ENCODE results near the gene TMEM106B.
"Not testable (repeated sequence)": the region's sequence is repeated elsewhere in the genome, so short reads cannot be mapped to it uniquely, and the experiment has no call there.

The TMEM106B gene

DNA sequence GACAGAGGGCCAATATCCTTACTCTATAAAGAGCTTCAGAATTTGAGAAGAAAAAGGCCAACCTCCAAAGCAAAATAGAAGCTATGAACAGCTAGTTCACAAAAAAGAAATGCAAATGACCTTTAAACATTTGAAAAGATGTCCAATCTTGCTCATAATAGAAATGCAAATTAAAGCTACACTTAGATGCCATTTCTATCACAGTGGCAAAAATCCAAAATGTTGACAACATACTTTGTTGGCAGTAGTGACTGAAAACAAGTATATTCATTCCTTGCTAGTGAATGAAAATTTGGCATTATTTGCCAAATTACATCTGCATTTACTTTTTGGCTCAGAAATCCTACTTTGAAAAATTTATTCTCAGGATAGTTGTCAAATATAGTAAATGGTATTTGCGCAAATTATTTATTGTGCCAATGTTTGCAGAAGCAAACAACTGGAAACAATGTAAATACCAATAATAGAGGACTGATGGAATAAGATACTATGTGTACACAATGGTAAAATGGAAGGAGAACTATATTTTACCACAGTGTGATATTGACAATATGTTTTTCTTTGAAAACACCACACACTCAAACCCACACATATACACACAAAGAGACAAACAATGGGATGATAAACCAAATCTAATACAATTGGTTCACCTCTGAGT, 9.4 kb downstream of the TMEM106B start:
- H2BK5ac ChIP-seq (ENCODE audit: low read length) = no peak overlapping the region
- H3K14ac ChIP-seq (ENCODE audit: low read length) = no peak overlapping the region
- H4K8ac ChIP-seq (ENCODE audit: low read depth, low read length) = no peak overlapping the region
- peaks cover 0 to 85% of the 10 kb centered on the region in 2 donors for H3K36me3 ChIP-seq (replicated peaks in 1 of 2; ENCODE audit: control insufficient read depth in 2 of 2, insufficient read depth in 2 of 2, low read length in 2 of 2)
- no peak overlapping the region for H2BK120ac ChIP-seq (ENCODE audit: low read depth, low read length)
- H3K9ac ChIP-seq (ENCODE audit: low read depth, low read length, poor library complexity) = no peak overlapping the region
- H2BK12ac ChIP-seq (ENCODE audit: low read length) = no peak overlapping the region
- H2AK5ac ChIP-seq (ENCODE audit: low read depth, low read length) = no peak overlapping the region
- no peak overlapping the region for H3K18ac ChIP-seq (ENCODE audit: low read length)
- H2AFZ ChIP-seq (ENCODE audit: low read length) = no peak overlapping the region
- no peaks in the 10 kb centered on the region for H3K9me3 ChIP-seq (replicated peaks in 1 of 2; ENCODE audit: control insufficient read depth in 2 of 2, insufficient read depth in 1 of 2, low read depth in 1 of 2, low read length in 2 of 2)
- no peak overlapping the region for H3K4me3 ChIP-seq (ENCODE audit: low read length in 2 of 2)
- peaks cover 0 to 2% of the 10 kb centered on the region in 2 donors for H3K4me1 ChIP-seq (ENCODE audit: control insufficient read depth in 2 of 2, insufficient read depth in 1 of 2, low read depth in 1 of 2, low read length in 2 of 2)
- no peak overlapping the region for H2BK15ac ChIP-seq (ENCODE audit: low read length)
- no peak overlapping the region for H3K27ac ChIP-seq (replicated peaks; ENCODE audit: low read length)
- DNase-seq (ENCODE audit: low spot score) = no peak
- H3K23ac ChIP-seq (ENCODE audit: low read depth, low read length, poor library complexity) = no peak overlapping the region
- no CpG with 5 or more reads among the region's 1 CpG for WGBS, 2 donors (ENCODE audit: extremely low coverage in 2 of 2, insufficient read length in 2 of 2, insufficient replicate concordance in 1 of 2)
- H3K79me1 ChIP-seq (ENCODE audit: low read depth, low read length) = no peaks in the 10 kb centered on the region
- H3K4ac ChIP-seq (ENCODE audit: low read length) = no peak overlapping the region
- H3K4me2 ChIP-seq (ENCODE audit: insufficient read depth, low read length, poor library complexity, severe bottlenecking) = no peak overlapping the region
- H4K91ac ChIP-seq (ENCODE audit: low read depth, low read length, poor library complexity) = no peak overlapping the region
- no peaks in the 10 kb centered on the region for H3K27me3 ChIP-seq (ENCODE audit: control insufficient read depth in 3 of 3, insufficient read depth in 3 of 3, low read depth in 1 of 3, low read length in 3 of 3)

- H4K8ac ChIP-seq (ENCODE audit: low read depth, low read length) = no peak overlapping the region
- H3K4me1 ChIP-seq (ENCODE audit: control insufficient read depth in 2 of 2, insufficient read depth in 1 of 2, low read depth in 1 of 2, low read length in 2 of 2) = peaks cover 0 to 2% of the 10 kb centered on the region in 2 donors
- H3K14ac ChIP-seq (ENCODE audit: low read length) = no peak overlapping the region
- no peak overlapping the region for H3K4me2 ChIP-seq (ENCODE audit: insufficient read depth, low read length, poor library complexity, severe bottlenecking)
- H2BK15ac ChIP-seq (ENCODE audit: low read length) = no peak overlapping the region
- no peak overlapping the region for H2BK5ac ChIP-seq (ENCODE audit: low read length)
- H2AFZ ChIP-seq (ENCODE audit: low read length) = no peak overlapping the region
- H2AK5ac ChIP-seq (ENCODE audit: low read depth, low read length) = no peak overlapping the region
- no peak for DNase-seq (ENCODE audit: low spot score)
- no peaks in the 10 kb centered on the region for H3K27me3 ChIP-seq (ENCODE audit: control insufficient read depth in 3 of 3, insufficient read depth in 3 of 3, low read depth in 1 of 3, low read length in 3 of 3)
- H3K23ac ChIP-seq (ENCODE audit: low read depth, low read length, poor library complexity) = no peak overlapping the region
- no peak overlapping the region for H4K91ac ChIP-seq (ENCODE audit: low read depth, low read length, poor library complexity)
- peaks cover 0 to 3% of the 10 kb centered on the region in 2 donors for H3K9me3 ChIP-seq (replicated peaks in 1 of 2; ENCODE audit: control insufficient read depth in 2 of 2, insufficient read depth in 1 of 2, low read depth in 1 of 2, low read length in 2 of 2)
- no peak overlapping the region for H3K27ac ChIP-seq (replicated peaks; ENCODE audit: low read length)
- no peak overlapping the region for H3K18ac ChIP-seq (ENCODE audit: low read length)
- H2BK120ac ChIP-seq (ENCODE audit: low read depth, low read length) = no peak overlapping the region
- no peak overlapping the region for H3K4ac ChIP-seq (ENCODE audit: low read length)
- H3K9ac ChIP-seq (ENCODE audit: low read depth, low read length, poor library complexity) = no peak overlapping the region
- H3K79me1 ChIP-seq (ENCODE audit: low read depth, low read length) = no peaks in the 10 kb centered on the region
- peaks cover 2 to 79% of the 10 kb centered on the region in 2 donors for H3K36me3 ChIP-seq (replicated peaks in 1 of 2; ENCODE audit: control insufficient read depth in 2 of 2, insufficient read depth in 2 of 2, low read length in 2 of 2)
- no peak overlapping the region for H2BK12ac ChIP-seq (ENCODE audit: low read length)
- no peak overlapping the region for H3K4me3 ChIP-seq (ENCODE audit: low read length in 2 of 2)
Observed at GRCh38 chr7:12221414-12221813, 10.3 kb downstream of the TMEM106B start.

- Histone ChIP-seq H2BK120ac (ENCODE audit: low read depth, low read length) (no peak overlapping the region), H3K79me1 (ENCODE audit: low read depth, low read length) (no peaks in the 10 kb centered on the region), H3K4me3 (ENCODE audit: low read length in 2 of 2) (no peak overlapping the region), H3K36me3 (replicated peaks in 1 of 2; ENCODE audit: control insufficient read depth in 2 of 2, insufficient read depth in 2 of 2, low read length in 2 of 2) (peaks cover 2 to 78% of the 10 kb centered on the region in 2 donors), H3K14ac (ENCODE audit: low read length) (no peak overlapping the region), H3K23ac (ENCODE audit: low read depth, low read length, poor library complexity) (no peak overlapping the region), H4K8ac (ENCODE audit: low read depth, low read length) (no peak overlapping the region), H3K4me2 (ENCODE audit: insufficient read depth, low read length, poor library complexity, severe bottlenecking) (no peak overlapping the region), H3K4me1 (ENCODE audit: control insufficient read depth in 2 of 2, insufficient read depth in 1 of 2, low read depth in 1 of 2, low read length in 2 of 2) (peaks cover 0 to 2% of the 10 kb centered on the region in 2 donors), H2AFZ (ENCODE audit: low read length) (no peak overlapping the region), H3K27me3 (ENCODE audit: control insufficient read depth in 3 of 3, insufficient read depth in 3 of 3, low read depth in 1 of 3, low read length in 3 of 3) (no peaks in the 10 kb centered on the region), H3K18ac (ENCODE audit: low read length) (no peak overlapping the region), H3K27ac (replicated peaks; ENCODE audit: low read length) (no peak overlapping the region), H2BK15ac (ENCODE audit: low read length) (no peak overlapping the region), H2BK12ac (ENCODE audit: low read length) (no peak overlapping the region), H2BK5ac (ENCODE audit: low read length) (no peak overlapping the region), H4K91ac (ENCODE audit: low read depth, low read length, poor library complexity) (no peak overlapping the region), H3K4ac (ENCODE audit: low read length) (no peak overlapping the region), H3K9ac (ENCODE audit: low read depth, low read length, poor library complexity) (no peak overlapping the region), H3K9me3 (replicated peaks in 1 of 2; ENCODE audit: control insufficient read depth in 2 of 2, insufficient read depth in 1 of 2, low read depth in 1 of 2, low read length in 2 of 2) (peaks cover 0 to 6% of the 10 kb centered on the region in 2 donors), H2AK5ac (ENCODE audit: low read depth, low read length) (no peak overlapping the region)
- WGBS, 2 donors (ENCODE audit: extremely low coverage in 2 of 2, insufficient read length in 2 of 2, insufficient replicate concordance in 1 of 2) = 100% methylated on average over 1 of the region's 1 CpG; no CpG with 5 or more reads in 1 of the 2 donors
- no peak for DNase-seq (ENCODE audit: low spot score)
Observed at GRCh38 chr7:12222889-12223579, 11.9 kb downstream of the TMEM106B start.

DNA sequence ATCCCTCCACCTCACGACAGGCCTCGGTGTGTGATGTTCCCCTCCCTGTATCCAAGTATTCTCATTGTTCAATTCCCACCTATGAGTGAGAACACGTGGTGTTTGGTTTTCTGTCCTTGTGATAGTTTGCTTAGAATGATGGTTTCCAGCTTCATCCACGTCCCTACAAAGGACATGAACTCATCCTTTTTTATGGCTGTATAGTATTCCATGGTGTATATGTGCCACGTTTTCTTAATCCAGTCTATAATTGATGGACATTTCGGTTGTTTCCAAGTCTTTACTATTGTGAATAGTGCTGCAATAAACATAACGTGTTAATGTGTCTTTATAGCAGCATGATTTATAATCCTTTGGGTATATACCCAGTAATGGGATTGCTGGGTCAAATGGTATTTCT, 13.9 kb downstream of the TMEM106B start:
- WGBS, 2 donors (ENCODE audit: extremely low coverage in 2 of 2, insufficient read length in 2 of 2, insufficient replicate concordance in 1 of 2) = no CpG with 5 or more reads among the region's 7 CpGs
- not testable (repeated sequence) for H2BK120ac ChIP-seq (ENCODE audit: low read depth, low read length); H3K4ac ChIP-seq (ENCODE audit: low read length); H3K18ac ChIP-seq (ENCODE audit: low read length); H3K4me1 ChIP-seq (ENCODE audit: control insufficient read depth in 2 of 2, insufficient read depth in 1 of 2, low read depth in 1 of 2, low read length in 2 of 2); H3K23ac ChIP-seq (ENCODE audit: low read depth, low read length, poor library complexity); H3K14ac ChIP-seq (ENCODE audit: low read length); H2BK15ac ChIP-seq (ENCODE audit: low read length); H2AK5ac ChIP-seq (ENCODE audit: low read depth, low read length); DNase-seq (ENCODE audit: low spot score); H3K9me3 ChIP-seq (replicated peaks in 1 of 2; ENCODE audit: control insufficient read depth in 2 of 2, insufficient read depth in 1 of 2, low read depth in 1 of 2, low read length in 2 of 2); H4K8ac ChIP-seq (ENCODE audit: low read depth, low read length); H3K4me3 ChIP-seq (ENCODE audit: low read length in 2 of 2); H2AFZ ChIP-seq (ENCODE audit: low read length); H3K4me2 ChIP-seq (ENCODE audit: insufficient read depth, low read length, poor library complexity, severe bottlenecking); H3K9ac ChIP-seq (ENCODE audit: low read depth, low read length, poor library complexity); H3K79me1 ChIP-seq (ENCODE audit: low read depth, low read length); H4K91ac ChIP-seq (ENCODE audit: low read depth, low read length, poor library complexity); H2BK5ac ChIP-seq (ENCODE audit: low read length); H2BK12ac ChIP-seq (ENCODE audit: low read length); H3K27ac ChIP-seq (replicated peaks; ENCODE audit: low read length); H3K27me3 ChIP-seq (ENCODE audit: control insufficient read depth in 3 of 3, insufficient read depth in 3 of 3, low read depth in 1 of 3, low read length in 3 of 3)
- peaks cover 2 to 65% of the 10 kb centered on the region in 2 donors for H3K36me3 ChIP-seq (replicated peaks in 1 of 2; ENCODE audit: control insufficient read depth in 2 of 2, insufficient read depth in 2 of 2, low read length in 2 of 2)
